CD14-positive monocyte (primary cell): ENCODE measurements around the gene DMBX1. TPM values are rescaled to one million over a fixed set of nuclear protein-coding genes. Genes with fewer than 3 reads are reported as not detected.

Experiments
- DNase-seq, 3 donors: peaks; one replicate each; pipeline ENCODE4 v3.0.0-alpha.2; 2011 to 2022
- H2AFZ ChIP-seq: 2 replicates; pipeline ENCODE4 v1.6.0; 2012; ENCODE audit warnings: mild to moderate bottlenecking, low read depth, low read length, inconsistent platforms; ENCODE audit not compliant: insufficient read depth, poor library complexity, severe bottlenecking
- H3K27ac ChIP-seq, 2 donors: 1 replicate in 1 of 2; 2 replicates in 1 of 2; pipeline ENCODE4 v1.5.1; 2012 to 2013; ENCODE audit warnings: low read length in 2 of 2, control low read depth in 1 of 2, inconsistent platforms in 1 of 2, low read depth in 1 of 2, mild to moderate bottlenecking in 1 of 2
- H3K27me3 ChIP-seq, 2 donors: one replicate each; pipeline versions ENCODE4 v1.6.0 to v1.6.1; 2011 to 2013; ENCODE audit warnings: low read length in 2 of 2; ENCODE audit not compliant: control insufficient read depth in 2 of 2, insufficient read depth in 2 of 2
- H3K36me3 ChIP-seq, 2 donors: replicated peaks in 1 of 2; 1 replicate in 1 of 2; 2 replicates in 1 of 2; pipeline versions ENCODE4 v1.5.1 to v1.6.1; 2012 to 2013; ENCODE audit warnings: low read length in 2 of 2, control low read depth in 1 of 2, inconsistent platforms in 1 of 2, mild to moderate bottlenecking in 1 of 2; ENCODE audit not compliant: insufficient read depth in 2 of 2, control insufficient read depth in 1 of 2
- H3K4me1 ChIP-seq, 2 donors: 1 replicate in 1 of 2; 2 replicates in 1 of 2; pipeline versions ENCODE4 v1.5.1 to v1.6.1; 2012 to 2013; ENCODE audit warnings: low read length in 2 of 2, control low read depth in 1 of 2, inconsistent platforms in 1 of 2, mild to moderate bottlenecking in 1 of 2, moderate library complexity in 1 of 2; ENCODE audit not compliant: insufficient read depth in 2 of 2, control insufficient read depth in 1 of 2
- H3K4me2 ChIP-seq: replicated peaks from 2 replicates; pipeline ENCODE3; 2012; ENCODE audit warnings: low read length, moderate library complexity, mild to moderate bottlenecking; ENCODE audit not compliant: poor library complexity, severe bottlenecking; ENCODE audit errors: extremely low read depth
- H3K4me3 ChIP-seq, 3 experiments: fragments of 200-600 bp in 1 of 3; sonication (generic) in 1 of 3; replicated peaks in 1 of 3; 1 replicate in 2 of 3; 2 replicates in 1 of 3; pipeline ENCODE4 v1.5.1; 2011 to 2013; ENCODE audit warnings: low read length in 3 of 3, mild to moderate bottlenecking in 3 of 3, control low read depth in 2 of 3, low read depth in 2 of 3, inconsistent platforms in 1 of 3, moderate library complexity in 1 of 3
- H3K79me2 ChIP-seq: 2 replicates; pipeline ENCODE4 v1.6.0; 2012; ENCODE audit warnings: mild to moderate bottlenecking, control low read depth, inconsistent platforms, low read length, moderate library complexity; ENCODE audit not compliant: insufficient read depth
- H3K9ac ChIP-seq: 2 replicates; pipeline ENCODE4 v1.6.0; 2017; ENCODE audit warnings: low read length, mild to moderate bottlenecking; ENCODE audit not compliant: insufficient read depth, poor library complexity, severe bottlenecking
- H3K9me3 ChIP-seq, 2 donors: replicated peaks in 1 of 2; 1 replicate in 1 of 2; 2 replicates in 1 of 2; pipeline versions ENCODE4 v1.5.1 to v1.6.1; 2012 to 2013; ENCODE audit warnings: low read length in 2 of 2, control low read depth in 1 of 2; ENCODE audit not compliant: control insufficient read depth in 1 of 2, insufficient read depth in 1 of 2
- H4K20me1 ChIP-seq: 2 replicates; pipeline ENCODE4 v1.6.0; 2012; ENCODE audit warnings: mild to moderate bottlenecking, low read length, control low read depth, moderate library complexity; ENCODE audit not compliant: insufficient read depth
- H3K27ac Mint-ChIP-seq, 7 donors: one replicate each; pipeline ENCODE4 v1.8.0; 2020; ENCODE audit warnings: mild to moderate bottlenecking in 7 of 7, mixed read lengths in 7 of 7, moderate library complexity in 6 of 7, inconsistent platforms in 2 of 7
- H3K27me3 Mint-ChIP-seq, 3 donors: one replicate each; pipeline ENCODE4 v1.8.0; 2021 to 2022; ENCODE audit warnings: low read depth in 3 of 3, mild to moderate bottlenecking in 3 of 3, mixed read lengths in 3 of 3, moderate library complexity in 3 of 3, inconsistent platforms in 1 of 3
- H3K36me3 Mint-ChIP-seq, 2 donors: one replicate each; pipeline ENCODE4 v1.8.0; 2020; ENCODE audit warnings: mixed read lengths in 2 of 2, inconsistent platforms in 1 of 2, mild to moderate bottlenecking in 1 of 2
- H3K4me1 Mint-ChIP-seq: one replicate; pipeline ENCODE4 v1.8.0; 2020; ENCODE audit warnings: mild to moderate bottlenecking, mixed read lengths
- H3K4me3 Mint-ChIP-seq, 2 donors: one replicate each; pipeline ENCODE4 v1.8.0; 2020; ENCODE audit warnings: mild to moderate bottlenecking in 2 of 2, mixed read lengths in 2 of 2, moderate library complexity in 1 of 2
- H3K9me3 Mint-ChIP-seq, 7 donors: one replicate each; pipeline ENCODE4 v1.8.0; 2020 to 2022; ENCODE audit warnings: mixed read lengths in 7 of 7, mild to moderate bottlenecking in 6 of 7, moderate library complexity in 6 of 7, inconsistent platforms in 2 of 7
- CTCF ChIP-seq: fragments of 200-600 bp; IDR thresholded peaks from one replicate; pipeline ENCODE4 v1.8.0; 2022; ENCODE audit warnings: antibody characterized with exemption, mild to moderate bottlenecking
- WGBS: methylation state at CpG from one replicate; pipeline ENCODE4 v1.1.5; 2013; ENCODE audit warnings: missing lambda C conversion rate; ENCODE audit not compliant: insufficient coverage; 5-methylcytosine and 5-hydroxymethylcytosine counted together
- intact Hi-C, 2 donors: fragments of 100-400 bp; cut with micrococcal nuclease; formaldehyde crosslinking; loops; one replicate each; pipeline versions ENCODE4 v1.15.0 to v1.15.1; 2023
- polyA plus RNA-seq, 3 donors: library from polyadenylated mRNA; depleted of rRNA in 1 of 3; unstranded in 2 of 3; stranded (reverse) in 1 of 3; fragments of 300-500 nt in 2 of 3; fragments of >200 nt in 1 of 3; fragmentation: Illumina TruSeq in 2 of 3; gene quantifications; 1 replicate in 2 of 3; 2 replicates in 1 of 3; pipeline ENCODE4 v1.2.3, GENCODE V29; 2012 to 2021

The DMBX1 gene
- polyA plus RNA-seq, 3 donors = not detected

- peak; percentile 40 for TF ChIP-seq CTCF
- intact Hi-C loops = loop anchor here in 1 of 2 donors (10.0 kb wide), 1 partner anchor 190 kb away; no protein-coding TSS in a partner anchor
- Histone ChIP-seq H3K27me3 (peaks cover 15 to 54% of the 10 kb centered on the region in 2 donors), H3K9me3 (no peaks in the 10 kb centered on the region), H3K4me1 (peaks cover 3 to 6% of the 10 kb centered on the region in 2 donors), H2AFZ (no peak overlapping the region), H3K27ac (no peak overlapping the region), H3K36me3 (no peaks in the 10 kb centered on the region), H3K4me3 (no peak overlapping the region), H3K9ac (no peak overlapping the region), H3K79me2 (no peaks in the 10 kb centered on the region), H4K20me1 (no peaks in the 10 kb centered on the region), H3K4me2 (no peak overlapping the region)
- no peak overlapping the region for H3K27ac Mint-ChIP-seq
- WGBS = 59% methylated on average over 2 of the region's 2 CpGs
- H3K36me3 Mint-ChIP-seq = peaks cover 0 to 4% of the 10 kb centered on the region in 2 donors
- peak; percentile 7 to 18 (median 14) for DNase-seq
- H3K4me1 Mint-ChIP-seq = peaks cover 5% of the 10 kb centered on the region
- peaks cover 0 to 7% (median 2%) of the 10 kb centered on the region in 7 donors for H3K9me3 Mint-ChIP-seq
- peaks cover 39 to 61% (median 48%) of the 10 kb centered on the region in 3 donors for H3K27me3 Mint-ChIP-seq
- no peak overlapping the region for H3K4me3 Mint-ChIP-seq
Observed at GRCh38 chr1:46535063-46535462, 45.4 kb downstream of the DMBX1 start.

- no peak overlapping the region for H3K9ac ChIP-seq
- no peaks in the 10 kb centered on the region for H3K79me2 ChIP-seq
- Mint-ChIP-seq H3K4me3 (no peak overlapping the region), H3K9me3 (peaks cover 0 to 7% (median 2%) of the 10 kb centered on the region in 7 donors), H3K36me3 (peaks cover 0 to 4% of the 10 kb centered on the region in 2 donors), H3K27ac (no peak overlapping the region), H3K27me3 (peaks cover 36 to 50% (median 46%) of the 10 kb centered on the region in 3 donors), H3K4me1 (peaks cover 5% of the 10 kb centered on the region)
- H3K4me1 ChIP-seq = peaks cover 3 to 6% of the 10 kb centered on the region in 2 donors
- H3K4me2 ChIP-seq = no peak overlapping the region
- H3K27me3 ChIP-seq = peaks cover 15 to 44% of the 10 kb centered on the region in 2 donors
- DNase-seq = no peak
- no peak overlapping the region for H3K4me3 ChIP-seq
- no peak overlapping the region for H2AFZ ChIP-seq
- no peaks in the 10 kb centered on the region for H3K36me3 ChIP-seq
- WGBS = no CpG with 5 or more reads among the region's 1 CpG
- H3K9me3 ChIP-seq = no peaks in the 10 kb centered on the region
- intact Hi-C loops = loop anchor here in 1 of 2 donors (10.0 kb wide), 1 partner anchor 188 kb away; no protein-coding TSS in a partner anchor
- no peaks in the 10 kb centered on the region for H4K20me1 ChIP-seq
- no peak for TF ChIP-seq CTCF
- H3K27ac ChIP-seq = no peak overlapping the region
Observed at GRCh38 chr1:46536527-46536926, 46.9 kb downstream of the DMBX1 start.
